ENCODE results near the gene CRYBG3.
"Not testable (repeated sequence)": the region's sequence is repeated elsewhere in the genome, so short reads cannot be mapped to it uniquely, and the experiment has no call there.

Gene CRYBG3

GRCh38 chr3:97821774-97822358, at the start of gene CRYBG3:
Gene CRYBG3 (plus strand): TSS chr3:97822011. CDS start chr3:97822207, 196 bp downstream.
- peak; percentile 73 for DNase-seq (ENCODE audit: low read depth)

DNA sequence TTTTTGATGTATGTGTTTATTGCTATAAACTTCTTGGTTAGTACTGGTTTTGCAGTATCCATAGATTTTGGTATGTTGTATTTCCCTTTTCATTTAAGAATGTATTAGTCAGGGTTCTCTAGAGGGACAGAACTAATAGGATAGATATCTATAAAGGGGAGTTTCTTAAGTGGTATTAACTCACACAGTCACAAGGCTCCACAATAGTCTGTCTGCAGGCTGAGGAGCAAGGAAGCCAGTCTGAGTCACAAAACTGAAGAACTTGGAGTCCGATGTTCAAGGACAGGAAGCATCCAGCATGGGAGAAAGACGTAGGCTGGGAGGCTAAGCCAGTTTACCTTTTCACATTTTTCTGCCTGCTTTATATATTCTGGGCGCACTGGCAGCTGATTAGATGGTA, 48.9 kb upstream of the CRYBG3 start:
- no peak for DNase-seq (ENCODE audit: low read depth)

DNA sequence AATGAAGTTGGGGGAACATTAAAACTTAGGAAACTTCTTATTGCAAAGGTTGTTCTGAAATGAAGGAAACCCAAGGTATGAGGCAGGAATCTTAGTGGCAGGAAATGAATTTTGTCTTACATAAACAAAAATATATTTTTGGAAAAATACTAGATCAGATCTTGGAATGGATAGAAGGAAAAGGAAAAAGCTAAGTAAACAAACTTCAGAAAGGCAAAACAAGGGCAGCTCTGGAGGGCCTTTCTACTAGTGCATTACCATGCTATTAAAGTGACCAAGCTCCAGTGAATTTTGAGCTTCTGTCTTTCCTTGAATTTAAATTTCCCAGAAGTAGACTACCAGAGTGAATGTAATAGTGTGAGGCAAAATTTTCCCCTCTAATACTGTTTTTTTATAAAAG, 43.7 kb upstream of the CRYBG3 start:
- no peak for DNase-seq (ENCODE audit: low read depth)

- no peak for DNase-seq (ENCODE audit: low read depth)
These were observed 28.3 kb upstream of the CRYBG3 start for GRCh38 chr3:97793420-97794019.

GRCh38 chr3:97795951-97796350, 25.9 kb upstream of the CRYBG3 start:
- DNase-seq (ENCODE audit: low read depth), result no peak

DNA sequence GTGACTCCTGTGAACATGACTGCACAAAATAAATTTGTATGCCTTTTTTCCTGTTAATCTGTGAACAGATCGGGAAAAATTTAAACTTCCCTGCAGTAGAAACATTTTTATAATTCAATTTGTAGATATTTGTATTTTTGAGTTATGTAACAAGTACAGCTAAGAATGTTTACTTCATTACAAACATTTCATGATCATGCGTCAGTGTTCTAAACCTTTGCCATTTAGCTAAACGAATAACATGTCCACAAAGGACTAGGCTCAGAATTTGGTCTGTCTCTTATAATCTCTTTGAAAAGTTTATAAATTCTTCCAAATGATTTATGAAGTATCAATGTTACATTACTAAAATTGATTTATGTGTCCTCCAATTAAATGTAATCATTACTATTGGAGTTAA, 17.3 kb upstream of the CRYBG3 start:
- DNase-seq (ENCODE audit: low read depth), result no peak

DNA sequence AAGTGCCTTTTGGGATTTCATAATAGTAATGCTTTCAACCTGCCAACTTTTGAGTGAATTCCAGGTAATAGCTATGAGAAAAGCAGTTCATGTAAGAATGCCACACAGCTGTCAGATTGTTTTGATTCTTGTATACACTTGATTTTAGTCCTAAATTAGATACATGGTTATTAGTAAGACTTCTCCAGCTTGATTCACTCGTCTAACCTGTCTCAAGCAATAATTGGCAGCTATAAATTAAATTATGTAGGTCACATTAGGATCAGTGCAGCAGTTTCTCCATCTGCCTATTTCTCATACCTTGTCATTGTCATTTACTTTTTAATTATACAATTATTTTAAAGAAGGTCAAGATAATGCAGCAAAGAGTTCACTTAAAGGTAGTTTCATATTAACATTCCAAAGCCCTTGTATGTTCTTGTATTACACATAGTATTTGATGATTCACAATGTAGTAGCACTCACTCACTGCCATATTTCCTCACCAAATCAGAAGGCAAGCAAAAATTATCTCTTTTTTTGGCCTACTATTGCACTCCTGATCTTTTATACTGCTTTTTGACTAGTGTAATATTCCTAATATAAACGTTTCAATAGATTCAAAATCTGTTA, 10.9 kb upstream of the CRYBG3 start:
- DNase-seq (ENCODE audit: low read depth), result no peak

GRCh38 chr3:97815149-97815917, 6.5 kb upstream of the CRYBG3 start:
- peak; percentile 4 for DNase-seq (ENCODE audit: low read depth)

GRCh38 chr3:97816811-97817210, 5.0 kb upstream of the CRYBG3 start:
- DNase-seq (ENCODE audit: low read depth), result no peak

GRCh38 chr3:97817965-97818364, 3.8 kb upstream of the CRYBG3 start:
- DNase-seq (ENCODE audit: low read depth), result no peak

DNA sequence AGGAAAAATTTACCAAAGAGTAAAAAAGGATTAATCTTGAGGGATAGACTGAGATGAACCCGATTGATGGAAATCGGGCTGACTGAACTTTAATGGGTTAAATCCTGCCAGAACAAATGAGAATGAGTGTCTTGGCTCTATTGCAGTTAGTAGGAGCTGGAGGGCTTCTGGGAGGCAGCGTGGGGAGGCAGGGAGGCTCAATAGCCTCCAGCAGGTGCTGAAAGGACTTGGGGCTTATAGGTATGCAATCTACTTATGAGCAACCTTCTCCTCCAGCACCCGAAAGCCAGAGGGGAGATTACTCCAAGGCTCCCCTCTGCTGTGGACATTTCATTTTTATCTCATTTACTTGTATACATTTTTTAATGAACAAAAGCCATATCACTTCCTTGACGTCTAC, 1.0 kb upstream of the CRYBG3 start:
- DNase-seq (ENCODE audit: low read depth), result no peak

DNA sequence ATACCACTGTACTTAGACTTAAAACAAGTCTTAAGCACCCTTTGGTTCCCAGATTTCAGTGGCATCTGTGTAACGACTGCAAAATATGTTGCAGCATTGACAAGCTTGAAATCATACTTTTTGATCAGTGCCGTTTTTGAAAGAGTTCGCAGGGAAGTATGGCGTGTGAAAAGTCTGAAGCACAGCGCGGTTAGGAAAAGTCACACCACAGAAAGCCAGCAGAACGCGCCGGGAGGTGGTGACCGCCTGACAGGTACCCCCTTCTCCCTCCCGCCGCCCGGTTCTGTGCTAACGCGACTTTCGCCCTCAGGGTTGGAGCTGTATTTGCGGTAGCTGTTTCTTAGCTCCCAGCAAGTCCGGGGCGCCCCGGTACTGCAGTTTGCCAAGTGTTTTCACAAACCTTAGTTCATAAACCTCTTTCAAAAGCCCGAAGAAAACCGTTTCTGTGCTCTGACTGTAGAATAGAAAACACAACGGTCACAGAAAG, 481 bp upstream of the CRYBG3 start:
- DNase-seq (ENCODE audit: low read depth), result peak; percentile 24

DNA sequence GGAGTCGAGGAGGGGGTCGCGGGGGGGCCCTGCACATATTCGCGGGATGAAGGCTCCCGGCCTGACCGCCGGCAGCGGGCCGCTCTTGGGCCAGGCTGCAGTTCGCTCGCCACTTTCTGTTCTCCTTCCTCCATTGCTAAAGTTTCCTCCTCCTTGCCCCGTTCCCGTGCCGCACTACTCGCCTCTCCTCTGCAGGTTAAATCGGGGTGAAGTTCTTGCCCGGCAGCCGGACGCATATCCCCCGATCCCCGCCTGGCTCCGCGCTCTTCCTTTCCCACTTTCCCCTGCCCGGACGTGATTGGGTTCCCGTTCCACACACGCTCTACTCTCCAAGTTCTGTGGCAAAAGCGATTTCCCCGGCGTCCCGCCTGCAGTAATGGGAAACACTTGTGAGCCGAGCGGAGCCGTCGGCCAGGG, 556 bp downstream of the CRYBG3 start:
- DNase-seq (ENCODE audit: low read depth), result peak; percentile 3

DNA sequence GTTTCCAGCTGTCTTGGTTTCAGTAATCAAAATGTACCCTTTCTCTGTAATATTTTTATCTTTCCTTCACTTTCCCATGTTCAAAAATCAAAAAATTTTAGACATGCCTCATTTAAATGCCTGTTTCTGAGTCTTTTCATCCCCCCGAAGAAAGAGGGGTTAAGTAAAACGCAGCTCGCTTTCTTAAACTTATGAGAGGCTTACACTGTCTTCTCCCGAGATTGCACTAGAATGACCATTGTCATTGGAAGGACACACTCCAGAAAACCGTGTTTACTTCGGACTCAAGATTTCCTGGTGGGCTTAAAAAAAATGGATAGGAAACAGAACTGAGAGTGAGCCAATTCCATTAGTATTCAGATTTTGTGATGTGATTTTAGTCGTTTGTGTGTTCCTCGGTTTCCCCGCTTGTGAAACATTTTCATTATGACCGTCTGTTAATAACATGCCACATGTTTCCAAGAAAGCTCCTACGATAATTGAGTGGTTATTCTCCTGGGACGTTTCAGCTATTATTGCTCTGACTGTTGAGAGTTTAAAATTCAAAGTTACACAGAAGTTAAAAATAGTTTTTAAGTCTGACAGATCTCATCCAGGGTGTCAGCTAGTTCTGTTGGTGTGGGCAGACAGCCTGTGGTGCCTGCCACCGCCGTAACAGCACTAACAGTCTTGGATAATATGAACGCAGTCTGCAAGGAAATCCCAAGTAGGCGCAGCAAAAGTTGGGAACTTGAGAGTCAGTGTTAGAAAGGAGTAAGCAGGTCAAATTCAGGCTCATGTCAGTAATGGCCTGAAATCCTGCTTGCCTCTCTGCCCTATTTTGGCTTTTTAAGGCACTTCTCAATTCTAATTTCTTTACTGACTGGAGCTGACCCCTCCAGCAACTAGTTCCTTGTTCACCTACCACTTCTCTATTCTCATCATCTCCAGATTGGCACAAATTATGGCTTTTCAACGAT, 1.5 kb downstream of the CRYBG3 start:
- DNase-seq (ENCODE audit: low read depth), result no peak

DNA sequence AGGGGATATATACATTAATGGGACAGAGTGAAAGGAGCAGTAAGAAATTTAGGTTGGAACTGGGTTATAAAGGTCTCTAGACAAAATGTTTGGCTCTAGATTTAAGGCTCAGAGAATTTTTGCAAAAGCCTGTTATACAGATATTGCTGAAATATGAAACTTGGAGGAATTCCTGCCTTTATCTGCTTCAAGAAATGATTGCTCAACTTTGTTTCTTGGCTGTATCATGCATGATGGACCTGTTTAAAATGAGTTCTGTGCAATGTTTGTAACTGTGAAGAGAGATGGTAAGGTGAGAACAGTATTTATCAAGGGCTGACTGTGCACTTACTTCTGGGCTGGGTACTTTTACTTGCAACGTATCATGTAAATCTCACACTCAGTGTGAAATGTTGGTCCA, 3.3 kb downstream of the CRYBG3 start:
- no peak for DNase-seq (ENCODE audit: low read depth)

- no peak for DNase-seq (ENCODE audit: low read depth)
These were observed 6.1 kb downstream of the CRYBG3 start for GRCh38 chr3:97827741-97828471.

DNA sequence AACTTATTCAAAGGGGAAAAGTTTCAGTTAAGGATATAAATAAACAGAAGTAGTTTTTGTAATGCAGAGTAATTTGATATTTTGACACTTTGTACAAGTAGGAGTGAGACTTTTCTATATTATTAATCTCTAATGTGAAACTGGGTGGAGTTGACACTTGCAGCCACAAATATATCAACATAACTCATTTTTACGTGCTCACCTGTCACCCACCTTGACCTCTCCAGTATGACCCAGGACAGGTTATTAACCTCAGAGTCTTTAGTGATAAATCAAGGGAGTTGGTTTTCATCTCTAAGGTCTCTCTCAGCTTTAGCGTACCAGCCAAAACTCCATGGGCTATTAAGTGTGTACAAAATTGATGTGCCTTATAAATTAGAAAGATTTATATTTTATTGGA, 7.4 kb downstream of the CRYBG3 start:
- DNase-seq (ENCODE audit: low read depth), result no peak

GRCh38 chr3:97830638-97831037, 8.8 kb downstream of the CRYBG3 start:
- DNase-seq (ENCODE audit: low read depth), result no peak

DNA sequence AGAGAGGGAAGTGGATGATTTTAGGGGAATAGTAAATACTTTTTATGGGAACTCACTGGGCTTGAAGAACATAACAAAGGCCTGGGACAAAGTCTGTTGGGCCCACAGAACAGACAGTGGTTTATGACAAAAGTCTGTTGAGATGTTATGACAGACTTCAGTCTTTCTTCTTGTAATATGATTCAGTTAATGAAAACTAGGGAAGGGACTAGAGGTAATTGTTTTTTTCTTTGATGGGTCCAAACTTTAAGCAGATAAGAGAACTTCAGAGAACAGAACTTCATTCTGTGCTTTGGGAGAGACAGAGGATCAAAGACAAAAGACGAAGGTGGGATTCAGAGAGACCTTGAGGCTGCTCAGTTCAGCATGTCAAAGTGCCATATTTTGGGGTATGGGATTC, 9.3 kb downstream of the CRYBG3 start:
- no peak for DNase-seq (ENCODE audit: low read depth)

GRCh38 chr3:97833184-97833583, 11.4 kb downstream of the CRYBG3 start:
- not testable (repeated sequence) for DNase-seq (ENCODE audit: low read depth)

DNA sequence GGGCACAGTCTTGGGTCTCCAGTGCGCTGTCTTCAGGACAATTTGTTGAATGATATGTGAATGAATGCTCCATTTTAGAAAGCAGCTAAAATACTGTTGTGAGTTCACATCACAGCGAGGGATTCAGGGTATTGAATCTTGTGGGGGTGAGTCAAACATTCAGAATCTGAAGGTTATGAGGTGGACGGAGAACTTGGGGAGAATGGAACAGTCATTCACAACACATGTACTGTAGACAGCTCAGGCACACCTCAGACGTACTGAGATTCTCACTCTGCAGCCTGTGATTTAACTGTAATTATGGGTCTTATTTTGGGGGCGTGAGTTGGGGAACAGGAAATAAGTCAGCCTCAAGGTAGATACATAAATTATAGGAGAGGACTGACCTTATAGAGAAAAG, 13.9 kb downstream of the CRYBG3 start:
- no peak for DNase-seq (ENCODE audit: low read depth)
